MM.1S (cell line): ENCODE results near the gene E2F6.

ENCODE experiments used
- EZH2 ChIP-seq: fragments of 300-600 bp; sonication (generic); optimal IDR thresholded peaks from 2 replicates; pipeline ENCODE3; 2017; ENCODE audit warnings: low read depth, mild to moderate bottlenecking, antibody characterized with exemption, low read length, mixed read lengths
- EZH2phosphoT487 ChIP-seq: fragments of 300-600 bp; sonication (generic); IDR thresholded peaks from 2 replicates; pipeline ENCODE4 v1.6.1; 2018; ENCODE audit warnings: antibody characterized with exemption, low read length
- TF ChIP-seq, protein P1 (sequence below): fragments of 300-600 bp; sonication (generic); IDR thresholded peaks from 2 replicates; pipeline ENCODE4 v1.5.1; 2016; ENCODE audit warnings: antibody characterized with exemption, low read length, mixed read lengths

DNA sequence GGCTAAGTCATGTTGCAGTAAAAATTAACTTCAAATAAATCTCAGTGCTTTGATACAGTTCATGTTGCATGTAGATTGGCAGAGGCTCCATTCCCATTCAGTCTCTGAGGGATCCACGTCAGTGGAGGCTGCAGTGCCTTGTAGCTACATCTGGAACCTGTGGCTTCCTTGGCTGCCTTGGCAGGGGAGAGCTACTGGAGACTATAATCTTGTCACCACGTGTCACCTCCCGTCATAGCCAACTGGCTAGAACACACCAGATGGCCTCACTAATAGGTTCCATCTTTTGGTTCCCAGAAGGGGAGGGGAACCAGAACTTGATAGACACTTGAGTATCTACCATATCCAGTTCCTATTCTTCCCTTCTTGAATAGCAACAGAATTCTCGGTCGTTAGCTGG, 28.4 kb downstream of the E2F6 start:
- TF ChIP-seq, protein P1, sequence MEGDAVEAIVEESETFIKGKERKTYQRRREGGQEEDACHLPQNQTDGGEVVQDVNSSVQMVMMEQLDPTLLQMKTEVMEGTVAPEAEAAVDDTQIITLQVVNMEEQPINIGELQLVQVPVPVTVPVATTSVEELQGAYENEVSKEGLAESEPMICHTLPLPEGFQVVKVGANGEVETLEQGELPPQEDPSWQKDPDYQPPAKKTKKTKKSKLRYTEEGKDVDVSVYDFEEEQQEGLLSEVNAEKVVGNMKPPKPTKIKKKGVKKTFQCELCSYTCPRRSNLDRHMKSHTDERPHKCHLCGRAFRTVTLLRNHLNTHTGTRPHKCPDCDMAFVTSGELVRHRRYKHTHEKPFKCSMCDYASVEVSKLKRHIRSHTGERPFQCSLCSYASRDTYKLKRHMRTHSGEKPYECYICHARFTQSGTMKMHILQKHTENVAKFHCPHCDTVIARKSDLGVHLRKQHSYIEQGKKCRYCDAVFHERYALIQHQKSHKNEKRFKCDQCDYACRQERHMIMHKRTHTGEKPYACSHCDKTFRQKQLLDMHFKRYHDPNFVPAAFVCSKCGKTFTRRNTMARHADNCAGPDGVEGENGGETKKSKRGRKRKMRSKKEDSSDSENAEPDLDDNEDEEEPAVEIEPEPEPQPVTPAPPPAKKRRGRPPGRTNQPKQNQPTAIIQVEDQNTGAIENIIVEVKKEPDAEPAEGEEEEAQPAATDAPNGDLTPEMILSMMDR, result no peak
- TF ChIP-seq EZH2phosphoT487 (no peak), EZH2 (no peak)
